ENCODE results near the gene CYB5D1. TPM values are rescaled to one million over a fixed set of nuclear protein-coding genes. Genes with fewer than 3 reads are reported as not detected.

The CYB5D1 gene
- total RNA-seq, 4 donors from 2014 or later, result 12.0 to 18.7 (median 13.7) TPM

GRCh38 chr17:7816926-7817642 is 40.7 kb upstream of the CYB5D1 start:
- TF ChIP-seq POLR2AphosphoS5 (IDR thresholded peaks at IDR 0.05) (no peak), EP300 (IDR thresholded peaks at IDR 0.05) (no peak), POLR2A (IDR thresholded peaks at IDR 0.05) (no peak), CTCF (IDR thresholded peaks at IDR 0.05) (no peak)
- no peak for ATAC-seq
- H3K27me3 ChIP-seq, result peaks cover 8% of the 10 kb centered on the region
- H3K4me3 ChIP-seq, result no peak overlapping the region
- H3K4me1 ChIP-seq, result no peaks in the 10 kb centered on the region
- WGBS, 2 donors (ENCODE audit: low coverage in 1 of 2), result 56 to 67% methylated on average over 5 to 7 of the region's 10 CpGs
- H3K9me3 ChIP-seq, result no peaks in the 10 kb centered on the region
- H3K36me3 ChIP-seq, result no peaks in the 10 kb centered on the region
- H3K27ac ChIP-seq, result no peak overlapping the region

GRCh38 chr17:7817643-7817964 is 40.2 kb upstream of the CYB5D1 start:
- H3K36me3 ChIP-seq, result no peaks in the 10 kb centered on the region
- H3K4me1 ChIP-seq, result no peaks in the 10 kb centered on the region
- no peak overlapping the region for H3K27ac ChIP-seq
- H3K27me3 ChIP-seq, result peaks cover 8% of the 10 kb centered on the region
- TF ChIP-seq CTCF (IDR thresholded peaks at IDR 0.05) (no peak), POLR2AphosphoS5 (IDR thresholded peaks at IDR 0.05) (no peak), POLR2A (IDR thresholded peaks at IDR 0.05) (no peak), EP300 (IDR thresholded peaks at IDR 0.05) (no peak)
- ATAC-seq, result no peak
- no peak overlapping the region for H3K4me3 ChIP-seq
- no peaks in the 10 kb centered on the region for H3K9me3 ChIP-seq
- WGBS, 2 donors (ENCODE audit: low coverage in 1 of 2), result 82 to 100% methylated on average over 3 to 7 of the region's 9 CpGs

GRCh38 chr17:7818026-7818425 is 39.8 kb upstream of the CYB5D1 start:
- 71 to 96% methylated on average over 3 to 4 of the region's 10 CpGs for WGBS, 2 donors (ENCODE audit: low coverage in 1 of 2)
- TF ChIP-seq POLR2AphosphoS5 (IDR thresholded peaks at IDR 0.05) (no peak), CTCF (IDR thresholded peaks at IDR 0.05) (no peak), EP300 (IDR thresholded peaks at IDR 0.05) (no peak), POLR2A (IDR thresholded peaks at IDR 0.05) (no peak)
- Histone ChIP-seq H3K4me3 (no peak overlapping the region), H3K27me3 (peaks cover 8% of the 10 kb centered on the region), H3K9me3 (no peaks in the 10 kb centered on the region), H3K36me3 (no peaks in the 10 kb centered on the region), H3K27ac (no peak overlapping the region), H3K4me1 (no peaks in the 10 kb centered on the region)
- no peak for ATAC-seq

- peaks cover 8% of the 10 kb centered on the region for H3K27me3 ChIP-seq
- H3K36me3 ChIP-seq, result no peaks in the 10 kb centered on the region
- H3K4me1 ChIP-seq, result no peaks in the 10 kb centered on the region
- no peak for ATAC-seq
- no peak overlapping the region for H3K4me3 ChIP-seq
- WGBS, 2 donors (ENCODE audit: low coverage in 1 of 2), result 70 to 90% methylated on average over 10 to 15 of the region's 27 CpGs
- no peaks in the 10 kb centered on the region for H3K9me3 ChIP-seq
- TF ChIP-seq EP300 (IDR thresholded peaks at IDR 0.05), result no peak
- TF ChIP-seq CTCF (IDR thresholded peaks at IDR 0.05), result no peak
- no peak for TF ChIP-seq POLR2A (IDR thresholded peaks at IDR 0.05)
- no peak for TF ChIP-seq POLR2AphosphoS5 (IDR thresholded peaks at IDR 0.05)
- H3K27ac ChIP-seq, result no peak overlapping the region
Observed at GRCh38 chr17:7818746-7819645, 38.8 kb upstream of the CYB5D1 start.

Data from gastroesophageal sphincter (tissue), 4 donors.